GM12864 (cell line): ENCODE results near the gene ARL10.

ENCODE experiments used
- DNase-seq: peaks from one replicate; pipeline ENCODE4 v3.0.0-alpha.2; 2011; ENCODE audit warnings: low read depth
- H3K4me3 ChIP-seq: 2 replicates; pipeline ENCODE4 v1.5.1; 2011; ENCODE audit warnings: mild to moderate bottlenecking, low read depth, low read length, control low read depth
- CTCF ChIP-seq: IDR thresholded peaks from 2 replicates; pipeline ENCODE4 v1.5.1; 2011; ENCODE audit warnings: low read depth, mild to moderate bottlenecking, moderate library complexity, low read length, control low read depth, inconsistent platforms; ENCODE audit errors: missing control alignments

The ARL10 gene

GRCh38 chr5:176420086-176420485 is 54.8 kb downstream of the ARL10 start:
- no peak for TF ChIP-seq CTCF
- DNase-seq: no peak
- no peak overlapping the region for H3K4me3 ChIP-seq

GRCh38 chr5:176420972-176421544 is 55.8 kb downstream of the ARL10 start:
- no peak for TF ChIP-seq CTCF
- no peak for DNase-seq
- H3K4me3 ChIP-seq: no peak overlapping the region

- no peak for TF ChIP-seq CTCF
- no peak for DNase-seq
Observed at GRCh38 chr5:176424181-176424580, 58.9 kb downstream of the ARL10 start.

GRCh38 chr5:176425138-176425537 is 59.9 kb downstream of the ARL10 start:
- DNase-seq: no peak
- no peak overlapping the region for H3K4me3 ChIP-seq
- no peak for TF ChIP-seq CTCF

More at GRCh38 chr5:176424181-176424580, 58.9 kb downstream of the ARL10 start:
- H3K4me3 ChIP-seq: no peak overlapping the region

GRCh38 chr5:176425791-176426190 is 60.5 kb downstream of the ARL10 start:
- H3K4me3 ChIP-seq: no peak overlapping the region
- DNase-seq: no peak
- TF ChIP-seq CTCF: no peak

GRCh38 chr5:176426876-176427275 is 61.6 kb downstream of the ARL10 start:
- DNase-seq: no peak
- no peak for TF ChIP-seq CTCF
- H3K4me3 ChIP-seq: no peak overlapping the region

- TF ChIP-seq CTCF: no peak
- H3K4me3 ChIP-seq: no peak overlapping the region
- no peak for DNase-seq
Observed at GRCh38 chr5:176427971-176428370, 62.7 kb downstream of the ARL10 start.
